GM19438 (cell line): ENCODE results near the gene SEMA3D.
"Not testable (repeated sequence)": the region's sequence is repeated elsewhere in the genome, so short reads cannot be mapped to it uniquely, and the experiment has no call there.

ENCODE experiments used
- ATAC-seq: cut with Tn5 transposase; IDR thresholded peaks from one replicate; pipeline ENCODE4 v1.9.1; 2021; ENCODE audit warnings: low read depth; ENCODE audit not compliant: unreplicated experiment

Gene SEMA3D

GRCh38 chr7:85001495-85002345, 185.1 kb downstream of the SEMA3D start:
- no peak for ATAC-seq

GRCh38 chr7:85000735-85001350, 186.0 kb downstream of the SEMA3D start:
- no peak for ATAC-seq

GRCh38 chr7:84999450-84999849, 187.4 kb downstream of the SEMA3D start:
- no peak for ATAC-seq

GRCh38 chr7:84998665-84999064, 188.2 kb downstream of the SEMA3D start:
- no peak for ATAC-seq

GRCh38 chr7:84997626-84998025, 189.2 kb downstream of the SEMA3D start:
- ATAC-seq: no peak

- ATAC-seq: not testable (repeated sequence)
These were observed 193.9 kb downstream of the SEMA3D start for GRCh38 chr7:84992954-84993353.

GRCh38 chr7:84985073-84985784, 201.6 kb downstream of the SEMA3D start:
- no peak for ATAC-seq

GRCh38 chr7:84982199-84982598, 204.7 kb downstream of the SEMA3D start:
- no peak for ATAC-seq

- ATAC-seq: no peak
These were observed 205.5 kb downstream of the SEMA3D start for GRCh38 chr7:84981055-84981976.

- no peak for ATAC-seq
These were observed 211.2 kb downstream of the SEMA3D start for GRCh38 chr7:84975586-84976185.

- no peak for ATAC-seq
These were observed 215.5 kb downstream of the SEMA3D start for GRCh38 chr7:84971360-84971759.

GRCh38 chr7:84970670-84971069, 216.2 kb downstream of the SEMA3D start:
- ATAC-seq: no peak

GRCh38 chr7:84953234-84953633, 233.6 kb downstream of the SEMA3D start:
- no peak for ATAC-seq

- no peak for ATAC-seq
These were observed 236.0 kb downstream of the SEMA3D start for GRCh38 chr7:84950836-84951235.

- ATAC-seq: no peak
These were observed 237.4 kb downstream of the SEMA3D start for GRCh38 chr7:84949501-84949900.

GRCh38 chr7:84949067-84949466, 237.8 kb downstream of the SEMA3D start:
- ATAC-seq: no peak

- ATAC-seq: no peak
These were observed 238.2 kb downstream of the SEMA3D start for GRCh38 chr7:84948634-84949033.

- ATAC-seq: no peak
These were observed 240.3 kb downstream of the SEMA3D start for GRCh38 chr7:84946549-84946948.
